Vagina (tissue), 2 donors: ENCODE results near the gene SPEM2. TPM values are rescaled to one million over a fixed set of nuclear protein-coding genes. Genes with fewer than 3 reads are reported as not detected.

Experiments
- DNase-seq, 2 donors: peaks; one replicate each; pipeline ENCODE4 v3.0.0-alpha.2; 2017; ENCODE audit errors: extremely low spot score in 2 of 2
- H3K27ac ChIP-seq: fragments of 200-600 bp; sonication (generic); one replicate; pipeline ENCODE4 v1.5.1; 2019
- H3K27me3 ChIP-seq: fragments of 200-600 bp; sonication (generic); one replicate; pipeline ENCODE4 v1.5.1; 2019
- H3K36me3 ChIP-seq, 2 donors: fragments of 200-600 bp; sonication (generic); one replicate each; pipeline ENCODE4 v1.5.1; 2017 to 2019
- H3K4me1 ChIP-seq: fragments of 200-600 bp; sonication (generic); one replicate; pipeline ENCODE4 v1.5.1; 2019
- H3K4me3 ChIP-seq, 2 donors: fragments of 200-600 bp; sonication (generic); 1 replicate in 1 of 2; 2 replicates in 1 of 2; pipeline ENCODE4 v1.5.1; 2016 to 2019
- H3K9me3 ChIP-seq: fragments of 200-600 bp; sonication (generic); one replicate; pipeline ENCODE4 v1.5.1; 2019
- POLR2A ChIP-seq, 2 donors: fragments of 450-650 bp; IDR thresholded peaks; one replicate each; pipeline ENCODE4 v1.6.1; 2017; ENCODE audit warnings: antibody characterized with exemption in 2 of 2, mild to moderate bottlenecking in 2 of 2, moderate library complexity in 2 of 2
- POLR2AphosphoS5 ChIP-seq, 2 donors: sonication (generic); formaldehyde crosslinking; IDR thresholded peaks; one replicate each; pipeline ENCODE4 v1.9.0; 2017; ENCODE audit warnings: antibody characterized with exemption in 2 of 2, mild to moderate bottlenecking in 2 of 2, low read depth in 1 of 2; ENCODE audit not compliant: insufficient read depth in 1 of 2
- intact Hi-C: fragments of 100-400 bp; cut with DNase I; formaldehyde crosslinking; loops from one replicate; pipeline ENCODE4 v1.15.1; 2023
- total RNA-seq: library from RNA; depleted of rRNA; stranded (reverse); fragments of >200 nt; gene quantifications from one replicate; pipeline ENCODE4 v1.2.3, GENCODE V29; 2016
- TF ChIP-seq, protein P1 (sequence below), 3 experiments: fragments of 450-650 bp in 2 of 3; fragments of 200-600 bp in 1 of 3; sonication (generic) in 1 of 3; IDR thresholded peaks; one replicate each; pipeline ENCODE4 v1.5.1; 2017 to 2019; ENCODE audit warnings: antibody characterized with exemption in 3 of 3, mild to moderate bottlenecking in 2 of 3, moderate library complexity in 2 of 3

Gene SPEM2
- total RNA-seq, 1 donor from 2014 or later: not detected

- DNase-seq: no peak
- intact Hi-C loops: no loop called here
- no peaks in the 10 kb centered on the region for H3K9me3 ChIP-seq
- TF ChIP-seq, protein P1, sequence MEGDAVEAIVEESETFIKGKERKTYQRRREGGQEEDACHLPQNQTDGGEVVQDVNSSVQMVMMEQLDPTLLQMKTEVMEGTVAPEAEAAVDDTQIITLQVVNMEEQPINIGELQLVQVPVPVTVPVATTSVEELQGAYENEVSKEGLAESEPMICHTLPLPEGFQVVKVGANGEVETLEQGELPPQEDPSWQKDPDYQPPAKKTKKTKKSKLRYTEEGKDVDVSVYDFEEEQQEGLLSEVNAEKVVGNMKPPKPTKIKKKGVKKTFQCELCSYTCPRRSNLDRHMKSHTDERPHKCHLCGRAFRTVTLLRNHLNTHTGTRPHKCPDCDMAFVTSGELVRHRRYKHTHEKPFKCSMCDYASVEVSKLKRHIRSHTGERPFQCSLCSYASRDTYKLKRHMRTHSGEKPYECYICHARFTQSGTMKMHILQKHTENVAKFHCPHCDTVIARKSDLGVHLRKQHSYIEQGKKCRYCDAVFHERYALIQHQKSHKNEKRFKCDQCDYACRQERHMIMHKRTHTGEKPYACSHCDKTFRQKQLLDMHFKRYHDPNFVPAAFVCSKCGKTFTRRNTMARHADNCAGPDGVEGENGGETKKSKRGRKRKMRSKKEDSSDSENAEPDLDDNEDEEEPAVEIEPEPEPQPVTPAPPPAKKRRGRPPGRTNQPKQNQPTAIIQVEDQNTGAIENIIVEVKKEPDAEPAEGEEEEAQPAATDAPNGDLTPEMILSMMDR (IDR thresholded peaks at IDR 0.05): no peak
- peak in 1 of 2 donors; percentile 16 for TF ChIP-seq POLR2AphosphoS5 (IDR thresholded peaks at IDR 0.05; ENCODE audit: insufficient read depth in 1 of 2, low read depth in 1 of 2)
- peak within 1 kb of the TSS; percentile 58 for H3K27ac ChIP-seq
- H3K4me1 ChIP-seq: peaks cover 35% of the 10 kb centered on the region
- H3K27me3 ChIP-seq: no peaks in the 10 kb centered on the region
- no peaks in the 10 kb centered on the region for H3K36me3 ChIP-seq
- peak within 1 kb of the TSS; percentile 32 to 33 for H3K4me3 ChIP-seq
Measured at GRCh38 chr17:7444682-7445618, 19.5 kb downstream of the SPEM2 start, which contains the start of gene CHRNB1. Gene CHRNB1 (plus strand): TSS chr17:7445061. CDS start chr17:7445128, 67 bp downstream.

- Histone ChIP-seq H3K9me3 (no peaks in the 10 kb centered on the region), H3K4me3 (peak overlapping the region; percentile 32 to 33), H3K36me3 (no peaks in the 10 kb centered on the region), H3K27me3 (no peaks in the 10 kb centered on the region), H3K4me1 (peaks cover 29% of the 10 kb centered on the region), H3K27ac (peak overlapping the region; percentile 58)
- intact Hi-C loops: no loop called here
- no peak for DNase-seq
- TF ChIP-seq POLR2A (IDR thresholded peaks at IDR 0.05) (no peak), POLR2AphosphoS5 (IDR thresholded peaks at IDR 0.05; ENCODE audit: insufficient read depth in 1 of 2, low read depth in 1 of 2) (no peak)
- TF ChIP-seq, protein P1 (IDR thresholded peaks at IDR 0.05): no peak
Measured at GRCh38 chr17:7445619-7445968, 20.2 kb downstream of the SPEM2 start.

GRCh38 chr17:7448461-7448860 lies 23.0 kb downstream of the SPEM2 start:
- Histone ChIP-seq H3K27me3 (no peaks in the 10 kb centered on the region), H3K27ac (no peak overlapping the region), H3K4me1 (peaks cover 24% of the 10 kb centered on the region), H3K9me3 (no peaks in the 10 kb centered on the region), H3K36me3 (no peaks in the 10 kb centered on the region), H3K4me3 (no peak overlapping the region)
- no peak for DNase-seq
- intact Hi-C loops: no loop called here
- TF ChIP-seq POLR2A (IDR thresholded peaks at IDR 0.05): no peak
- TF ChIP-seq, protein P1 (IDR thresholded peaks at IDR 0.05): no peak
- TF ChIP-seq POLR2AphosphoS5 (IDR thresholded peaks at IDR 0.05; ENCODE audit: insufficient read depth in 1 of 2, low read depth in 1 of 2): no peak

GRCh38 chr17:7459961-7460545 lies 34.6 kb downstream of the SPEM2 start:
- Histone ChIP-seq H3K4me1 (peaks cover 21% of the 10 kb centered on the region), H3K27ac (no peak overlapping the region), H3K27me3 (no peaks in the 10 kb centered on the region), H3K9me3 (no peaks in the 10 kb centered on the region), H3K36me3 (peaks cover 0 to 25% of the 10 kb centered on the region in 2 donors), H3K4me3 (no peak overlapping the region)
- TF ChIP-seq, protein P1 (IDR thresholded peaks at IDR 0.05): no peak
- TF ChIP-seq POLR2AphosphoS5 (IDR thresholded peaks at IDR 0.05; ENCODE audit: insufficient read depth in 1 of 2, low read depth in 1 of 2) (no peak), POLR2A (IDR thresholded peaks at IDR 0.05) (no peak)
- DNase-seq: no peak
- intact Hi-C loops: no loop called here
